ENCODE results near the gene RAB40AL. TPM values are rescaled to one million over a fixed set of nuclear protein-coding genes. Genes with fewer than 3 reads are reported as not detected.
"Not testable (repeated sequence)": the region's sequence is repeated elsewhere in the genome, so short reads cannot be mapped to it uniquely, and the experiment has no call there.

The RAB40AL gene, protein sequence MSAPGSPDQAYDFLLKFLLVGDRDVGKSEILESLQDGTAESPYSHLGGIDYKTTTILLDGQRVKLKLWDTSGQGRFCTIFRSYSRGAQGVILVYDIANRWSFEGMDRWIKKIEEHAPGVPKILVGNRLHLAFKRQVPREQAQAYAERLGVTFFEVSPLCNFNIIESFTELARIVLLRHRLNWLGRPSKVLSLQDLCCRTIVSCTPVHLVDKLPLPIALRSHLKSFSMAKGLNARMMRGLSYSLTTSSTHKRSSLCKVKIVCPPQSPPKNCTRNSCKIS
- total RNA-seq, result 1 to 10 TPM in 1 of 2 donors, under 1 TPM in 1; 0.64 to 1.5 TPM
- polyA plus RNA-seq (2013, experiment 1 of 2), result 0.46 TPM
- polyA plus RNA-seq (2013, experiment 2 of 2), result not detected
- long read RNA-seq, experiment 1, result 0 reads
- long read RNA-seq, experiment 2, partial matches to known transcripts, result 0 of 1 reads
- long read RNA-seq, experiment 2, other reads (novel, unspliced or antisense), result 0 of 1 reads
- long read RNA-seq, experiment 3, result 0 reads
- long read RNA-seq, experiment 4, result 0 reads

DNA sequence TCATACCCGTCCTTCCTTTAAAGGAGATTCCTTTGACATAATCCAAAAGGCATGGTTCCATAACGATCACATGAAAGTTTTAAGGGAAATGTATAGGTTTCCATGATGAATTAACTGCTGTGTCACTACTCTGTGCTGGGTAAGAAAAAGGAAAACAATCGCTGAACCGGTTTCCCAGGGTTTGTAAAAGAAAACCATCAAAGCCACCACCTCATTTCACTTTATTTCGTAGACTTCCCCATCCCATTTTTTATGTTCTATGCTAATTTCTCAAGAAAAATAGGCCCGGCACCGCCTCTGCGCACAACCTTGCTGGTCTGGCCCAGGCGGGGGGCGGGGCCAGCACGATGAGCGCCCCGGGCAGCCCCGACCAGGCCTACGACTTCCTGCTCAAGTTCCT is at the start of gene RAB40AL:
RAB40AL (plus strand) TSS at position 301 of the 400 bp plus-strand sequence; CDS start at position 348, 47 bp downstream.
- Mint-ChIP-seq H3K4me1 (peaks cover 15% of the 10 kb centered on the region), H3K9me3 (peaks cover 31% of the 10 kb centered on the region)
- H3K36me3 ChIP-seq (ENCODE audit: control insufficient read depth, insufficient read depth, low read length); DNase-seq; H3K4me1 ChIP-seq (ENCODE audit: control insufficient read depth, insufficient read depth, low read length); H3K27ac ChIP-seq (ENCODE audit: low read depth, low read length); H3K9me3 ChIP-seq (ENCODE audit: control insufficient read depth, low read length); H3K27me3 ChIP-seq (ENCODE audit: control insufficient read depth, insufficient read depth, low read length, poor library complexity, severe bottlenecking); H3K4me3 ChIP-seq (ENCODE audit: low read length); H3K36me3 Mint-ChIP-seq (ENCODE audit: low read depth); H3K27ac Mint-ChIP-seq; H3K4me3 Mint-ChIP-seq; H3K27me3 Mint-ChIP-seq (ENCODE audit: insufficient read depth); H3K9ac ChIP-seq (ENCODE audit: extremely low read depth, low read length, poor library complexity, severe bottlenecking): not testable (repeated sequence)
- WGBS, 2 experiments (ENCODE audit: insufficient coverage in 1 of 2, insufficient read length in 1 of 2), result 95% methylated on average over 13 of the region's 15 CpGs; no CpG with 5 or more reads in 1 of the 2 experiments

DNA sequence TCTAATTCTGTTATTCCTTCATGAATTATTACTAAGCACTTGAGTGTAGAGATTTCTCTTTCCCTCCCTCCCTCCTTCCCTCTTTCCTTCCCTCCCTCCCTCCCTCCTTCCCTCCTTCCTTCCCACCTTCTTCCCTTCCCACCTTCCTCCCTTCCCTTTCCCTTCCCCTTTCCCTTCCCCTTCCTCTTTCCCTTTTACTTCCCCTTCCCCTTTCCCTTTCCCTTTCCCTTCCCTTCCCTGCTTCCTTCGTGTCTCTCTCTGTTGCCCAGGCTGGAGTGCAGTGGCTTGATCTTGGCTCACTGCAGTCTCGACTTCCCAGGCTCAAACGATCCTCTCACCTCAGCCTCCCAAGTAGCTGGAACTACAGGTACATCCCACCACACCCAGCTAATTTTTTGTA is 49.4 kb upstream of the RAB40AL start:
- Mint-ChIP-seq H3K36me3 (ENCODE audit: low read depth) (peaks cover 17% of the 10 kb centered on the region), H3K9me3 (peaks cover 63% of the 10 kb centered on the region), H3K4me3 (no peak overlapping the region), H3K27ac (no peak overlapping the region), H3K4me1 (no peaks in the 10 kb centered on the region), H3K27me3 (ENCODE audit: insufficient read depth) (no peaks in the 10 kb centered on the region)
- TF ChIP-seq, protein P1, sequence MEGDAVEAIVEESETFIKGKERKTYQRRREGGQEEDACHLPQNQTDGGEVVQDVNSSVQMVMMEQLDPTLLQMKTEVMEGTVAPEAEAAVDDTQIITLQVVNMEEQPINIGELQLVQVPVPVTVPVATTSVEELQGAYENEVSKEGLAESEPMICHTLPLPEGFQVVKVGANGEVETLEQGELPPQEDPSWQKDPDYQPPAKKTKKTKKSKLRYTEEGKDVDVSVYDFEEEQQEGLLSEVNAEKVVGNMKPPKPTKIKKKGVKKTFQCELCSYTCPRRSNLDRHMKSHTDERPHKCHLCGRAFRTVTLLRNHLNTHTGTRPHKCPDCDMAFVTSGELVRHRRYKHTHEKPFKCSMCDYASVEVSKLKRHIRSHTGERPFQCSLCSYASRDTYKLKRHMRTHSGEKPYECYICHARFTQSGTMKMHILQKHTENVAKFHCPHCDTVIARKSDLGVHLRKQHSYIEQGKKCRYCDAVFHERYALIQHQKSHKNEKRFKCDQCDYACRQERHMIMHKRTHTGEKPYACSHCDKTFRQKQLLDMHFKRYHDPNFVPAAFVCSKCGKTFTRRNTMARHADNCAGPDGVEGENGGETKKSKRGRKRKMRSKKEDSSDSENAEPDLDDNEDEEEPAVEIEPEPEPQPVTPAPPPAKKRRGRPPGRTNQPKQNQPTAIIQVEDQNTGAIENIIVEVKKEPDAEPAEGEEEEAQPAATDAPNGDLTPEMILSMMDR (conservative IDR thresholded peaks at IDR 0.05), result no peak
- no peaks in the 10 kb centered on the region for H3K9me3 ChIP-seq (ENCODE audit: control insufficient read depth, low read length)
- H3K4me1 ChIP-seq (ENCODE audit: control insufficient read depth, insufficient read depth, low read length), result no peaks in the 10 kb centered on the region
- WGBS, 2 experiments (ENCODE audit: insufficient coverage in 1 of 2, insufficient read length in 1 of 2), result 100% methylated on average over 1 of the region's 3 CpGs; no CpG with 5 or more reads in 1 of the 2 experiments
- H3K9ac ChIP-seq (ENCODE audit: extremely low read depth, low read length, poor library complexity, severe bottlenecking), result no peak overlapping the region
- H3K4me3 ChIP-seq (ENCODE audit: low read length), result no peak overlapping the region
- no peak overlapping the region for H3K27ac ChIP-seq (ENCODE audit: low read depth, low read length)
- H3K36me3 ChIP-seq (ENCODE audit: control insufficient read depth, insufficient read depth, low read length), result no peaks in the 10 kb centered on the region
- no peaks in the 10 kb centered on the region for H3K27me3 ChIP-seq (ENCODE audit: control insufficient read depth, insufficient read depth, low read length, poor library complexity, severe bottlenecking)
- DNase-seq, result no peak

DNA sequence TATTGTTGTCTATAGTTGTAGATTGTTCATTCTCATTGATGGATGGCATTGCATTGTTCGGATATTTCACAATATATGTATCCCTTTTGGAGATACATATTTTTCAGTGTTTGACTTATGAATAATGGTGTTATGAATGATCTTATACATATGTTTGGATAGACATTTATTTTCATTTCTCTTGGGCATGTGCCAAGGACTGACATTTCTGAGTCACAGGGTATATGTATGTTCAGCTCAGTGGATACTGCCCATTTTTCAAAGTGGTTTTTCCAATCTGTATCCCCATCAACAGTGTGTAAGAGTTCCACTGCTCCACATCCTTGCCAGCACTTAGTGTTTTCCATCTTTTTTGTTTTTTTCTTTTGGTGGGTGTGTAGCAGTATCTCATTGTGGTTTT is 45.0 kb upstream of the RAB40AL start:
- no peaks in the 10 kb centered on the region for H3K27me3 Mint-ChIP-seq (ENCODE audit: insufficient read depth)
- no peaks in the 10 kb centered on the region for H3K36me3 ChIP-seq (ENCODE audit: control insufficient read depth, insufficient read depth, low read length)
- H3K4me3 ChIP-seq (ENCODE audit: low read length), result no peak overlapping the region
- H3K4me1 Mint-ChIP-seq, result no peaks in the 10 kb centered on the region
- H3K9me3 Mint-ChIP-seq, result peaks cover 27% of the 10 kb centered on the region
- WGBS, 2 experiments (ENCODE audit: insufficient coverage in 1 of 2, insufficient read length in 1 of 2), result 100% methylated on average over 1 of the region's 1 CpG; no CpG with 5 or more reads in 1 of the 2 experiments
- no peak overlapping the region for H3K4me3 Mint-ChIP-seq
- DNase-seq, result no peak
- no peaks in the 10 kb centered on the region for H3K9me3 ChIP-seq (ENCODE audit: control insufficient read depth, low read length)
- no peaks in the 10 kb centered on the region for H3K27me3 ChIP-seq (ENCODE audit: control insufficient read depth, insufficient read depth, low read length, poor library complexity, severe bottlenecking)
- H3K27ac ChIP-seq (ENCODE audit: low read depth, low read length), result no peak overlapping the region
- H3K36me3 Mint-ChIP-seq (ENCODE audit: low read depth), result peaks cover 14% of the 10 kb centered on the region
- H3K27ac Mint-ChIP-seq, result no peak overlapping the region
- H3K9ac ChIP-seq (ENCODE audit: extremely low read depth, low read length, poor library complexity, severe bottlenecking), result no peak overlapping the region
- TF ChIP-seq, protein P1 (conservative IDR thresholded peaks at IDR 0.05), result no peak
- no peaks in the 10 kb centered on the region for H3K4me1 ChIP-seq (ENCODE audit: control insufficient read depth, insufficient read depth, low read length)

Measured in endodermal cell (in vitro differentiated cells).